SJCRH30 (cell line): ENCODE data around the gene TEAD3. TPM values are rescaled to one million over a fixed set of nuclear protein-coding genes. Genes with fewer than 3 reads are reported as not detected.
"Not testable (repeated sequence)": the region's sequence is repeated elsewhere in the genome, so short reads cannot be mapped to it uniquely, and the experiment has no call there.

ENCODE experiments used
- DNase-seq, 2 experiments: peaks; one replicate each; pipeline ENCODE4 v3.0.0-alpha.2; 2015 to 2020
- H3K27ac ChIP-seq: fragments of 250-450 bp; sonication (Bioruptor Pico); 2 replicates; pipeline ENCODE4 v1.5.1; 2020; ENCODE audit warnings: mild to moderate bottlenecking, moderate library complexity
- H3K27me3 ChIP-seq: fragments of 250-450 bp; sonication (Bioruptor Pico); 2 replicates; pipeline ENCODE4 v1.5.1; 2020; ENCODE audit warnings: mild to moderate bottlenecking, moderate library complexity
- H3K36me3 ChIP-seq: fragments of 250-450 bp; sonication (Bioruptor Pico); 2 replicates; pipeline ENCODE4 v1.5.1; 2020; ENCODE audit warnings: mild to moderate bottlenecking, moderate library complexity
- H3K4me1 ChIP-seq: fragments of 250-450 bp; sonication (Bioruptor Pico); 2 replicates; pipeline ENCODE4 v1.5.1; 2020; ENCODE audit warnings: mild to moderate bottlenecking, moderate library complexity
- H3K4me3 ChIP-seq: fragments of 250-450 bp; sonication (Bioruptor Pico); 2 replicates; pipeline ENCODE4 v1.5.1; 2020; ENCODE audit warnings: mild to moderate bottlenecking, moderate library complexity
- H3K9me3 ChIP-seq: fragments of 250-450 bp; sonication (Bioruptor Pico); replicated peaks from 2 replicates; pipeline ENCODE4 v1.5.1; 2020; ENCODE audit warnings: mild to moderate bottlenecking, moderate library complexity
- total RNA-seq: library from RNA; depleted of rRNA; stranded (reverse); fragments of >200 nt; shearing (Covaris generic); gene quantifications from 2 replicates; pipeline ENCODE4 v1.2.3, GENCODE V29; 2014

Gene TEAD3
- total RNA-seq, 1 experiment from 2014 or later, result 8.8 TPM

- Histone ChIP-seq H3K9me3 (no peaks in the 10 kb centered on the region), H3K27me3 (0 out of 2 replicates have a peak, but pooled peaks cover 4% of the 10 kb centered on the region), H3K36me3 (no peaks in the 10 kb centered on the region), H3K4me1 (no peaks in the 10 kb centered on the region), H3K27ac (no peak overlapping the region), H3K4me3 (no peak overlapping the region)
- DNase-seq, result no peak
These were observed 22.6 kb upstream of the TEAD3 start for GRCh38 chr6:35519313-35520015.

GRCh38 chr6:35518566-35519312 lies 21.9 kb upstream of the TEAD3 start:
- Histone ChIP-seq H3K27me3 (0 out of 2 replicates have a peak, but pooled peaks cover 4% of the 10 kb centered on the region), H3K27ac (no peak overlapping the region), H3K36me3 (no peaks in the 10 kb centered on the region), H3K4me3 (no peak overlapping the region), H3K9me3 (no peaks in the 10 kb centered on the region), H3K4me1 (no peaks in the 10 kb centered on the region)
- DNase-seq, result no peak

GRCh38 chr6:35517978-35518377 lies 21.1 kb upstream of the TEAD3 start:
- not testable (repeated sequence) for H3K4me3 ChIP-seq, H3K27me3 ChIP-seq, H3K36me3 ChIP-seq, H3K9me3 ChIP-seq, H3K4me1 ChIP-seq, DNase-seq, H3K27ac ChIP-seq

GRCh38 chr6:35516712-35517111 lies 19.8 kb upstream of the TEAD3 start:
- no peak overlapping the region for H3K4me3 ChIP-seq
- no peak overlapping the region for H3K27ac ChIP-seq
- H3K27me3 ChIP-seq, result 0 out of 2 replicates have a peak, but pooled peaks cover 12% of the 10 kb centered on the region
- H3K4me1 ChIP-seq, result no peaks in the 10 kb centered on the region
- H3K36me3 ChIP-seq, result no peaks in the 10 kb centered on the region
- H3K9me3 ChIP-seq, result no peaks in the 10 kb centered on the region
- DNase-seq, result no peak

GRCh38 chr6:35515939-35516338 lies 19.1 kb upstream of the TEAD3 start:
- not testable (repeated sequence) for H3K36me3 ChIP-seq, H3K4me3 ChIP-seq, H3K4me1 ChIP-seq, DNase-seq, H3K9me3 ChIP-seq, H3K27ac ChIP-seq
- peaks cover 17% of the 10 kb centered on the region; the same call in 1 of the 2 replicates for H3K27me3 ChIP-seq

GRCh38 chr6:35514587-35514986 lies 17.7 kb upstream of the TEAD3 start:
- Histone ChIP-seq H3K4me3 (no peak overlapping the region), H3K27ac (no peak overlapping the region), H3K27me3 (peaks cover 15% of the 10 kb centered on the region; the same call in 1 of the 2 replicates), H3K36me3 (no peaks in the 10 kb centered on the region), H3K4me1 (no peaks in the 10 kb centered on the region), H3K9me3 (no peaks in the 10 kb centered on the region)
- no peak for DNase-seq

GRCh38 chr6:35512740-35513139 lies 15.9 kb upstream of the TEAD3 start, which contains the start of gene TULP1:
TSS of gene TULP1 (minus strand) at chr6:35512896. CDS start at chr6:35512858, 38 bp downstream.
- Histone ChIP-seq H3K4me1 (no peaks in the 10 kb centered on the region), H3K9me3 (no peaks in the 10 kb centered on the region), H3K36me3 (no peaks in the 10 kb centered on the region), H3K27me3 (peaks cover 15% of the 10 kb centered on the region; the same call in 1 of the 2 replicates), H3K27ac (no peak within 1 kb of the TSS), H3K4me3 (no peak within 1 kb of the TSS)
- no peak for DNase-seq

- Histone ChIP-seq H3K4me1 (no peaks in the 10 kb centered on the region), H3K27ac (no peak overlapping the region), H3K4me3 (no peak overlapping the region), H3K9me3 (no peaks in the 10 kb centered on the region), H3K36me3 (no peaks in the 10 kb centered on the region), H3K27me3 (peaks cover 15% of the 10 kb centered on the region; the same call in 1 of the 2 replicates)
- no peak for DNase-seq
These were observed 15.1 kb upstream of the TEAD3 start for GRCh38 chr6:35512006-35512405.

GRCh38 chr6:35511562-35511941 lies 14.7 kb upstream of the TEAD3 start:
- no peaks in the 10 kb centered on the region for H3K36me3 ChIP-seq
- no peaks in the 10 kb centered on the region for H3K4me1 ChIP-seq
- H3K27ac ChIP-seq, result no peak overlapping the region
- H3K4me3 ChIP-seq, result no peak overlapping the region
- DNase-seq, result no peak
- H3K9me3 ChIP-seq, result 0 out of 2 replicates have a peak, but pooled peaks cover 3% of the 10 kb centered on the region
- H3K27me3 ChIP-seq, result peaks cover 15% of the 10 kb centered on the region; the same call in 1 of the 2 replicates

- Histone ChIP-seq H3K27me3 (peaks cover 15% of the 10 kb centered on the region; the same call in 1 of the 2 replicates), H3K9me3 (0 out of 2 replicates have a peak, but pooled peaks cover 5% of the 10 kb centered on the region), H3K4me3 (no peak overlapping the region), H3K4me1 (no peaks in the 10 kb centered on the region), H3K27ac (no peak overlapping the region), H3K36me3 (no peaks in the 10 kb centered on the region)
- DNase-seq, result no peak
These were observed 14.2 kb upstream of the TEAD3 start for GRCh38 chr6:35510916-35511561.

GRCh38 chr6:35508542-35508941 lies 11.7 kb upstream of the TEAD3 start:
- no peak for DNase-seq
- H3K36me3 ChIP-seq, result no peaks in the 10 kb centered on the region

GRCh38 chr6:35508027-35508426 lies 11.1 kb upstream of the TEAD3 start:
- Histone ChIP-seq H3K9me3 (0 out of 2 replicates have a peak, but pooled peaks cover 5% of the 10 kb centered on the region), H3K4me3 (no peak overlapping the region), H3K36me3 (no peaks in the 10 kb centered on the region), H3K27ac (no peak overlapping the region), H3K4me1 (peaks cover 7% of the 10 kb centered on the region; the same call in 1 of the 2 replicates), H3K27me3 (peaks cover 16% of the 10 kb centered on the region)
- no peak for DNase-seq

More at GRCh38 chr6:35508542-35508941, 11.7 kb upstream of the TEAD3 start:
- peaks cover 17% of the 10 kb centered on the region for H3K27me3 ChIP-seq
- peaks cover 3% of the 10 kb centered on the region; the same call in 1 of the 2 replicates for H3K4me1 ChIP-seq
- H3K27ac ChIP-seq, result no peak overlapping the region
- 0 out of 2 replicates have a peak, but pooled peaks cover 5% of the 10 kb centered on the region for H3K9me3 ChIP-seq
- H3K4me3 ChIP-seq, result no peak overlapping the region

- Histone ChIP-seq H3K4me3 (no peak overlapping the region), H3K4me1 (peaks cover 7% of the 10 kb centered on the region; the same call in 1 of the 2 replicates), H3K9me3 (0 out of 2 replicates have a peak, but pooled peaks cover 5% of the 10 kb centered on the region), H3K27me3 (peaks cover 10% of the 10 kb centered on the region), H3K27ac (no peak overlapping the region), H3K36me3 (no peaks in the 10 kb centered on the region)
- no peak for DNase-seq
These were observed 10.3 kb upstream of the TEAD3 start for GRCh38 chr6:35507221-35507620.

GRCh38 chr6:35506536-35506935 lies 9.7 kb upstream of the TEAD3 start:
- no peaks in the 10 kb centered on the region for H3K36me3 ChIP-seq
- H3K9me3 ChIP-seq, result 0 out of 2 replicates have a peak, but pooled peaks cover 5% of the 10 kb centered on the region
- no peak overlapping the region for H3K27ac ChIP-seq
- H3K27me3 ChIP-seq, result peaks cover 9% of the 10 kb centered on the region
- no peak for DNase-seq
- H3K4me1 ChIP-seq, result peaks cover 7% of the 10 kb centered on the region; the same call in 1 of the 2 replicates
- H3K4me3 ChIP-seq, result no peak overlapping the region
